HEK293 (cell line): ENCODE measurements around the gene PYURF.

Experiments used
- CTCF ChIA-PET: fragments of 350-600 bp; formaldehyde crosslinking; extraction: SDS; loops from one replicate; lab custom pipeline; 2021; ENCODE audit warnings: antibody characterized with exemption; lab: Yijun Ruan, JAX
- POLR2A ChIA-PET: fragments of 300-600 bp; formaldehyde crosslinking; extraction: SDS; loops from one replicate; lab custom pipeline; 2020; ENCODE audit warnings: antibody characterized with exemption, inconsistent platforms; lab: Yijun Ruan, JAX
- H3K27ac ChIP-seq: fragments of 200-500 bp; sonication (Bioruptor generic); 2 replicates; pipeline ENCODE4 v1.5.1; 2014; ENCODE audit warnings: low read depth, low read length, control low read depth, inconsistent platforms; ENCODE audit errors: extremely low read depth
- H3K36me3 ChIP-seq, 2 experiments: fragments of 200-500 bp in 1 of 2; sonication (Bioruptor generic) in 1 of 2; 1 replicate in 1 of 2; 2 replicates in 1 of 2; pipeline ENCODE4 v1.5.1; 2014 to 2017; ENCODE audit warnings: inconsistent platforms in 2 of 2, low read length in 2 of 2; ENCODE audit not compliant: control insufficient read depth in 2 of 2, insufficient read depth in 1 of 2
- H3K4me1 ChIP-seq: fragments of 200-500 bp; sonication (Bioruptor generic); 2 replicates; pipeline ENCODE4 v1.5.1; 2014; ENCODE audit warnings: mild to moderate bottlenecking, low read length, inconsistent platforms; ENCODE audit not compliant: control insufficient read depth, insufficient read depth
- H3K4me3 ChIP-seq: 2 replicates; pipeline ENCODE4 v1.5.1; 2011; ENCODE audit warnings: low read depth, mild to moderate bottlenecking, control low read depth, low read length, moderate library complexity
- H3K9me3 ChIP-seq: fragments of 200-500 bp; sonication (Bioruptor generic); 2 replicates; pipeline ENCODE4 v1.5.1; 2014; ENCODE audit warnings: low read depth, low read length, inconsistent platforms; ENCODE audit not compliant: control insufficient read depth, insufficient read depth
- GLI2 ChIP-seq: fragments of 450-650 bp; formaldehyde crosslinking; IDR thresholded peaks from 2 replicates; pipeline ENCODE4; 2017; ENCODE audit warnings: missing biosample characterization, missing genetic modification characterization, low read depth, borderline replicate concordance
- OSR2 ChIP-seq: fragments of 450-650 bp; formaldehyde crosslinking; IDR thresholded peaks from 2 replicates; pipeline ENCODE4 v1.5.1; 2016; ENCODE audit warnings: missing biosample characterization, missing genetic modification characterization
- ZBTB6 ChIP-seq: fragments of 450-650 bp; formaldehyde crosslinking; IDR thresholded peaks from 2 replicates; pipeline ENCODE4 v1.5.1; 2017; ENCODE audit warnings: missing biosample characterization, missing genetic modification characterization
- ZNF10 ChIP-seq: fragments of 450-650 bp; formaldehyde crosslinking; IDR thresholded peaks from 2 replicates; pipeline ENCODE4 v1.5.1; 2017; ENCODE audit warnings: missing biosample characterization, missing genetic modification characterization
- ZNF132 ChIP-seq: fragments of 450-650 bp; formaldehyde crosslinking; IDR thresholded peaks from 2 replicates; pipeline ENCODE4 v1.5.1; 2017; ENCODE audit warnings: missing biosample characterization, missing genetic modification characterization, borderline replicate concordance
- ZNF19 ChIP-seq: fragments of 450-650 bp; formaldehyde crosslinking; IDR thresholded peaks from 2 replicates; pipeline ENCODE4; 2016; ENCODE audit warnings: missing biosample characterization, missing genetic modification characterization, low read depth
- ZNF211 ChIP-seq: fragments of 450-650 bp; formaldehyde crosslinking; IDR thresholded peaks from 2 replicates; pipeline ENCODE4 v1.5.1; 2016; ENCODE audit warnings: low read depth, missing biosample characterization, missing genetic modification characterization
- ZNF223 ChIP-seq: fragments of 450-650 bp; formaldehyde crosslinking; IDR thresholded peaks from 2 replicates; pipeline ENCODE4 v1.5.1; 2016; ENCODE audit warnings: missing biosample characterization, missing genetic modification characterization
- ZNF335 ChIP-seq: fragments of 450-650 bp; formaldehyde crosslinking; conservative IDR thresholded peaks from 2 replicates; pipeline ENCODE4 v1.5.1; 2016; ENCODE audit warnings: missing biosample characterization, missing genetic modification characterization
- ZNF549 ChIP-seq: fragments of 450-650 bp; IDR thresholded peaks from 2 replicates; pipeline ENCODE4 v1.5.1; 2018; ENCODE audit warnings: missing biosample characterization, missing genetic modification characterization, mild to moderate bottlenecking, inconsistent platforms, moderate library complexity
- ZNF596 ChIP-seq: fragments of 450-650 bp; IDR thresholded peaks from 2 replicates; pipeline ENCODE4 v1.5.0; 2018; ENCODE audit warnings: missing biosample characterization, mild to moderate bottlenecking, missing genetic modification characterization, moderate library complexity
- ZNF624 ChIP-seq: fragments of 450-650 bp; formaldehyde crosslinking; IDR thresholded peaks from 2 replicates; pipeline ENCODE4 v1.5.1; 2017; ENCODE audit warnings: missing biosample characterization, missing genetic modification characterization
- ZNF654 ChIP-seq: fragments of 450-650 bp; formaldehyde crosslinking; IDR thresholded peaks from 2 replicates; pipeline ENCODE4 v1.5.1; 2016; ENCODE audit warnings: low read depth, missing biosample characterization, missing genetic modification characterization
- ZNF76 ChIP-seq: fragments of 450-650 bp; formaldehyde crosslinking; IDR thresholded peaks from 2 replicates; pipeline ENCODE4; 2016; ENCODE audit warnings: low read depth, missing biosample characterization, missing genetic modification characterization, borderline replicate concordance
- ZNF776 ChIP-seq: fragments of 450-650 bp; formaldehyde crosslinking; IDR thresholded peaks from 2 replicates; pipeline ENCODE4 v1.5.0; 2017; ENCODE audit warnings: missing biosample characterization, missing genetic modification characterization, borderline replicate concordance
- ZNF785 ChIP-seq: fragments of 450-650 bp; formaldehyde crosslinking; IDR thresholded peaks from 2 replicates; pipeline ENCODE4 v1.5.1; 2016; ENCODE audit warnings: missing biosample characterization, missing genetic modification characterization
- TF ChIP-seq, protein P1 (sequence below): fragments of 450-650 bp; formaldehyde crosslinking; IDR thresholded peaks from 2 replicates; pipeline ENCODE4 v1.5.1; 2016; ENCODE audit warnings: missing biosample characterization, missing genetic modification characterization, borderline replicate concordance
- TF ChIP-seq, protein P2 (sequence below): fragments of 450-650 bp; formaldehyde crosslinking; IDR thresholded peaks from 2 replicates; pipeline ENCODE4 v1.5.1; 2016; ENCODE audit warnings: missing biosample characterization, missing genetic modification characterization, borderline replicate concordance
- TF ChIP-seq, protein P3 (sequence below): fragments of 450-650 bp; formaldehyde crosslinking; optimal IDR thresholded peaks from 2 replicates; pipeline ENCODE3; 2016; ENCODE audit warnings: missing biosample characterization, mild to moderate bottlenecking, missing genetic modification characterization
- TF ChIP-seq, protein P4 (sequence below): fragments of 450-650 bp; formaldehyde crosslinking; IDR thresholded peaks from 2 replicates; pipeline ENCODE4 v1.5.1; 2017; ENCODE audit warnings: missing biosample characterization, missing genetic modification characterization

Gene PYURF

DNA sequence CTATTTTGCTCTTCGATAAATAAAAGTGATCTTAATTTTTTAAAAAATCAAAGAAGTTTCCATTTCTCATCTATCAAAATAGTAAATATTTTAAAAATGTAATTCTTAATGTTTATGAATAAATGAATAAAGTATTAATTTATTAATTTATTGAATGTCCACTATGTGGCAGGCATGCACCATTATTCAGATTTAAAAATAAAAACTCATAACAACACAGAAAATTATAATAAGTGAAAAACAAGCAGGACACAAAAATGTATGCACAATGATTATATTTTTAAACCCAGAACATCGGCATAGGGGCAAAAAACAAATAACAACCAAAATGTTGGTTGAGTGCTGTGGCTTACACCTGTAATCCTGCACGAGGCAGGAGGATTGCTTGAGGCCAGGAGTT lies 5.3 kb upstream of the PYURF start:
- CTCF ChIA-PET = interaction anchor here (4.0 kb wide), 1 partner anchor 11 kb away, joined by 15 read pairs; no protein-coding TSS in a partner anchor
- Histone ChIP-seq H3K36me3 (no peaks in the 10 kb centered on the region), H3K4me1 (no peaks in the 10 kb centered on the region), H3K9me3 (no peaks in the 10 kb centered on the region), H3K4me3 (no peak overlapping the region), H3K27ac (no peak overlapping the region)
- TF ChIP-seq ZNF211 (tag by site-specific recombination) = no peak
- no peak for TF ChIP-seq ZNF654 (tag by site-specific recombination)
- no peak for TF ChIP-seq ZNF624 (tag by site-specific recombination)
- no peak for TF ChIP-seq ZNF335 (tag by site-specific recombination)
- TF ChIP-seq ZNF223 (tag by site-specific recombination) = no peak
- TF ChIP-seq, protein P1, sequence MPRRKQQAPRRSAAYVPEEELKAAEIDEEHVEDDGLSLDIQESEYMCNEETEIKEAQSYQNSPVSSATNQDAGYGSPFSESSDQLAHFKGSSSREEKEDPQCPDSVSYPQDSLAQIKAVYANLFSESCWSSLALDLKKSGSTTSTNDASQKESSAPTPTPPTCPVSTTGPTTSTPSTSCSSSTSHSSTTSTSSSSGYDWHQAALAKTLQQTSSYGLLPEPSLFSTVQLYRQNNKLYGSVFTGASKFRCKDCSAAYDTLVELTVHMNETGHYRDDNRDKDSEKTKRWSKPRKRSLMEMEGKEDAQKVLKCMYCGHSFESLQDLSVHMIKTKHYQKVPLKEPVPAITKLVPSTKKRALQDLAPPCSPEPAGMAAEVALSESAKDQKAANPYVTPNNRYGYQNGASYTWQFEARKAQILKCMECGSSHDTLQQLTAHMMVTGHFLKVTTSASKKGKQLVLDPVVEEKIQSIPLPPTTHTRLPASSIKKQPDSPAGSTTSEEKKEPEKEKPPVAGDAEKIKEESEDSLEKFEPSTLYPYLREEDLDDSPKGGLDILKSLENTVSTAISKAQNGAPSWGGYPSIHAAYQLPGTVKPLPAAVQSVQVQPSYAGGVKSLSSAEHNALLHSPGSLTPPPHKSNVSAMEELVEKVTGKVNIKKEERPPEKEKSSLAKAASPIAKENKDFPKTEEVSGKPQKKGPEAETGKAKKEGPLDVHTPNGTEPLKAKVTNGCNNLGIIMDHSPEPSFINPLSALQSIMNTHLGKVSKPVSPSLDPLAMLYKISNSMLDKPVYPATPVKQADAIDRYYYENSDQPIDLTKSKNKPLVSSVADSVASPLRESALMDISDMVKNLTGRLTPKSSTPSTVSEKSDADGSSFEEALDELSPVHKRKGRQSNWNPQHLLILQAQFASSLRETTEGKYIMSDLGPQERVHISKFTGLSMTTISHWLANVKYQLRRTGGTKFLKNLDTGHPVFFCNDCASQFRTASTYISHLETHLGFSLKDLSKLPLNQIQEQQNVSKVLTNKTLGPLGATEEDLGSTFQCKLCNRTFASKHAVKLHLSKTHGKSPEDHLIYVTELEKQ = no peak
- no peak for TF ChIP-seq ZNF10 (tag by site-specific recombination)
- TF ChIP-seq, protein P2, sequence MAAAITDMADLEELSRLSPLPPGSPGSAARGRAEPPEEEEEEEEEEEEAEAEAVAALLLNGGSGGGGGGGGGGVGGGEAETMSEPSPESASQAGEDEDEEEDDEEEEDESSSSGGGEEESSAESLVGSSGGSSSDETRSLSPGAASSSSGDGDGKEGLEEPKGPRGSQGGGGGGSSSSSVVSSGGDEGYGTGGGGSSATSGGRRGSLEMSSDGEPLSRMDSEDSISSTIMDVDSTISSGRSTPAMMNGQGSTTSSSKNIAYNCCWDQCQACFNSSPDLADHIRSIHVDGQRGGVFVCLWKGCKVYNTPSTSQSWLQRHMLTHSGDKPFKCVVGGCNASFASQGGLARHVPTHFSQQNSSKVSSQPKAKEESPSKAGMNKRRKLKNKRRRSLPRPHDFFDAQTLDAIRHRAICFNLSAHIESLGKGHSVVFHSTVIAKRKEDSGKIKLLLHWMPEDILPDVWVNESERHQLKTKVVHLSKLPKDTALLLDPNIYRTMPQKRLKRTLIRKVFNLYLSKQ (tag by site-specific recombination) = no peak
- TF ChIP-seq, protein P3, sequence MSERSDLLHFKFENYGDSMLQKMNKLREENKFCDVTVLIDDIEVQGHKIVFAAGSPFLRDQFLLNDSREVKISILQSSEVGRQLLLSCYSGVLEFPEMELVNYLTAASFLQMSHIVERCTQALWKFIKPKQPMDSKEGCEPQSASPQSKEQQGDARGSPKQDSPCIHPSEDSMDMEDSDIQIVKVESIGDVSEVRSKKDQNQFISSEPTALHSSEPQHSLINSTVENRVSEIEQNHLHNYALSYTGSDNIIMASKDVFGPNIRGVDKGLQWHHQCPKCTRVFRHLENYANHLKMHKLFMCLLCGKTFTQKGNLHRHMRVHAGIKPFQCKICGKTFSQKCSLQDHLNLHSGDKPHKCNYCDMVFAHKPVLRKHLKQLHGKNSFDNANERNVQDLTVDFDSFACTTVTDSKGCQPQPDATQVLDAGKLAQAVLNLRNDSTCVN = no peak
- TF ChIP-seq ZNF785 (tag by site-specific recombination) = no peak
- no peak for TF ChIP-seq GLI2 (tag by site-specific recombination)
- no peak for TF ChIP-seq ZNF76
- TF ChIP-seq ZNF132 (tag by site-specific recombination) = no peak
- TF ChIP-seq ZNF776 (tag by site-specific recombination) = no peak
- TF ChIP-seq ZNF596 = no peak
- POLR2A ChIA-PET = no interaction called here

DNA sequence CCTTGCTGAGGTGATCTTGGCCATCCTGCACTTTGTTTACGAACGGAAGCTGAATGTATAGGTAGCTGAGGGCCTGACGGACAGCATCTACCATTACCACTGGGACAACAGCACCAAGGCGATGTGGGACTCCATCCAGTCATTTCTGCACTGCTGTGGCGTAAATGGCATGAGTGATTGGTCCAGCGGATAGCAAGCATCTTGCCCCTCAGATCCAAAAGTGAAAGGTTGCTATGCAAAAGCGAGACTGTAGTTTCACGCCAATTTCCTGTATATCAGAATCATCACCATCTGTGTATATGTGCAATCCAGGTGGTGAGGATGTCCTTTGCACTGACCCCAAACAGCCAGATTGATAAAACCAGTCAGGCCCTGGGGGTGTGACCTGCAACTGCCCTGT lies 4.2 kb upstream of the PYURF start:
- POLR2A ChIA-PET = no interaction called here
- Histone ChIP-seq H3K9me3 (no peaks in the 10 kb centered on the region), H3K4me1 (no peaks in the 10 kb centered on the region), H3K4me3 (no peak overlapping the region), H3K36me3 (no peaks in the 10 kb centered on the region), H3K27ac (no peak overlapping the region)
- CTCF ChIA-PET = interaction anchor here (0.7 to 1.4 kb wide), 4 partner anchors 13 to 471 kb away, joined by 3 to 5 read pairs (median 3); no protein-coding TSS in a partner anchor
- TF ChIP-seq, protein P4, sequence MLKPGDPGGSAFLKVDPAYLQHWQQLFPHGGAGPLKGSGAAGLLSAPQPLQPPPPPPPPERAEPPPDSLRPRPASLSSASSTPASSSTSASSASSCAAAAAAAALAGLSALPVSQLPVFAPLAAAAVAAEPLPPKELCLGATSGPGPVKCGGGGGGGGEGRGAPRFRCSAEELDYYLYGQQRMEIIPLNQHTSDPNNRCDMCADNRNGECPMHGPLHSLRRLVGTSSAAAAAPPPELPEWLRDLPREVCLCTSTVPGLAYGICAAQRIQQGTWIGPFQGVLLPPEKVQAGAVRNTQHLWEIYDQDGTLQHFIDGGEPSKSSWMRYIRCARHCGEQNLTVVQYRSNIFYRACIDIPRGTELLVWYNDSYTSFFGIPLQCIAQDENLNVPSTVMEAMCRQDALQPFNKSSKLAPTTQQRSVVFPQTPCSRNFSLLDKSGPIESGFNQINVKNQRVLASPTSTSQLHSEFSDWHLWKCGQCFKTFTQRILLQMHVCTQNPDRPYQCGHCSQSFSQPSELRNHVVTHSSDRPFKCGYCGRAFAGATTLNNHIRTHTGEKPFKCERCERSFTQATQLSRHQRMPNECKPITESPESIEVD (tag by site-specific recombination) = no peak
- TF ChIP-seq OSR2 (tag by site-specific recombination) = no peak
- TF ChIP-seq ZNF549 (tag by site-specific recombination) = no peak
- TF ChIP-seq, protein P2 (tag by site-specific recombination) = no peak
- TF ChIP-seq ZBTB6 = no peak
- no peak for TF ChIP-seq ZNF19 (tag by site-specific recombination)
